Measurements from ENCODE around the gene AGR3.

AGR3 gene

GRCh38 chr7:16816824-16817223 lies 65.0 kb downstream of the AGR3 start:
- no peak for DNase-seq (ENCODE audit: insufficient read length, low spot score)
- no peak for FAIRE-seq
- TF ChIP-seq, protein P1, sequence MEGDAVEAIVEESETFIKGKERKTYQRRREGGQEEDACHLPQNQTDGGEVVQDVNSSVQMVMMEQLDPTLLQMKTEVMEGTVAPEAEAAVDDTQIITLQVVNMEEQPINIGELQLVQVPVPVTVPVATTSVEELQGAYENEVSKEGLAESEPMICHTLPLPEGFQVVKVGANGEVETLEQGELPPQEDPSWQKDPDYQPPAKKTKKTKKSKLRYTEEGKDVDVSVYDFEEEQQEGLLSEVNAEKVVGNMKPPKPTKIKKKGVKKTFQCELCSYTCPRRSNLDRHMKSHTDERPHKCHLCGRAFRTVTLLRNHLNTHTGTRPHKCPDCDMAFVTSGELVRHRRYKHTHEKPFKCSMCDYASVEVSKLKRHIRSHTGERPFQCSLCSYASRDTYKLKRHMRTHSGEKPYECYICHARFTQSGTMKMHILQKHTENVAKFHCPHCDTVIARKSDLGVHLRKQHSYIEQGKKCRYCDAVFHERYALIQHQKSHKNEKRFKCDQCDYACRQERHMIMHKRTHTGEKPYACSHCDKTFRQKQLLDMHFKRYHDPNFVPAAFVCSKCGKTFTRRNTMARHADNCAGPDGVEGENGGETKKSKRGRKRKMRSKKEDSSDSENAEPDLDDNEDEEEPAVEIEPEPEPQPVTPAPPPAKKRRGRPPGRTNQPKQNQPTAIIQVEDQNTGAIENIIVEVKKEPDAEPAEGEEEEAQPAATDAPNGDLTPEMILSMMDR (IDR thresholded peaks at IDR 0.05; ENCODE audit: insufficient read depth, missing control alignments), result no peak

- TF ChIP-seq, protein P1 (IDR thresholded peaks at IDR 0.05; ENCODE audit: insufficient read depth, missing control alignments), result no peak
- no peak for FAIRE-seq
- no peak for DNase-seq (ENCODE audit: insufficient read length, low spot score)
Observed at GRCh38 chr7:16815001-16815400, 66.8 kb downstream of the AGR3 start.

DNA sequence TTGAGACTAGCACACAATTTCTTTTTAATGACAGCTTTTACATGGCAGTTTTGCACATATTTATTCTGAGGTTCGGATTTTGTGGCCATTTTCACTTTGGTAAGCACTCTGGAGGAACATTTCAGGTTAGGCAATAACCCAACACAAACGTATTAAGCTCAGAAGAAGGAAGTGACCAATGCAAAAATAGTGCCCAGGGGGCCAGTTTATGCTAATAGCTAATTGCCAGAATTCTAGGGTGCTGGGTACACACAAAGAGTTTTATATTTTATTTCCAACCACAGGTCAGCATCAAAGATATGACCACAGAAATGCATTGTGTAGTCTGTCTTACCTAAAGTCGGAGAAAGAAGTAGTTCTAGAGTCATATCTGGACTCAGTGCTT lies 68.6 kb downstream of the AGR3 start:
- FAIRE-seq, result no peak

GRCh38 chr7:16812542-16813231 lies 69.1 kb downstream of the AGR3 start:
- TF ChIP-seq, protein P1 (IDR thresholded peaks at IDR 0.05; ENCODE audit: insufficient read depth, missing control alignments), result no peak
- no peak for FAIRE-seq
- DNase-seq (ENCODE audit: insufficient read length, low spot score), result no peak

More for the DNA sequence above, 68.6 kb downstream of the AGR3 start:
- TF ChIP-seq, protein P1 (IDR thresholded peaks at IDR 0.05; ENCODE audit: insufficient read depth, missing control alignments), result no peak
- DNase-seq (ENCODE audit: insufficient read length, low spot score), result no peak

DNA sequence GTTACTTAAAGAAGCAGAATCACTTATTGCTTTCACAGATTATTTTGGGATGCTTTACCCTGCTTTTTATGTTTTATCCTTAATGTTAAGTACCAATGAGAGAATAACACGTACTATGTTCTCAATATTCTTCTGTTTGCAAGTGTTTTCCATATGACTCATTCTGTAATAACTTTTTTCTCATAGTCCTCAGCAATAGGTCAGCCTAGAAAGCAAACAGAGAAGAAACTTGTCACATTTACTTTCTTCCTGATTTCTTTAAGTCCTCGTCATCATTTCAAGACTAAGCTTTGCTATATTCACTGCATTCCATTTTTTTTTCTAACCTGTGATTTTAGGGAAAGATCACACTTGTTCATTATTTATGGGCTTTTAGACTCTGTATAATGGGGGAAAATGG lies 70.2 kb downstream of the AGR3 start:
- TF ChIP-seq, protein P1 (IDR thresholded peaks at IDR 0.05; ENCODE audit: insufficient read depth, missing control alignments), result no peak
- no peak for DNase-seq (ENCODE audit: insufficient read length, low spot score)
- FAIRE-seq, result no peak

- FAIRE-seq (no peak), DNase-seq (ENCODE audit: insufficient read length, low spot score) (no peak)
- TF ChIP-seq, protein P1 (IDR thresholded peaks at IDR 0.05; ENCODE audit: insufficient read depth, missing control alignments), result no peak
Observed at GRCh38 chr7:16810573-16810972, 71.2 kb downstream of the AGR3 start.

- FAIRE-seq, result no peak
Observed at GRCh38 chr7:16810112-16810511, 71.7 kb downstream of the AGR3 start.

More at GRCh38 chr7:16810112-16810511, 71.7 kb downstream of the AGR3 start:
- DNase-seq (ENCODE audit: insufficient read length, low spot score), result no peak
- TF ChIP-seq, protein P1 (IDR thresholded peaks at IDR 0.05; ENCODE audit: insufficient read depth, missing control alignments), result no peak
